22Rv1 (cell line): ENCODE data around the gene COPZ2.

Experiments
- CTCF ChIP-seq: fragments of 450-650 bp; IDR thresholded peaks from 2 replicates; pipeline ENCODE4 v1.5.1; 2017; ENCODE audit warnings: mild to moderate bottlenecking
- ZFX ChIP-seq: fragments of 450-650 bp; IDR thresholded peaks from 2 replicates; pipeline ENCODE4 v1.6.1; 2017; ENCODE audit warnings: antibody characterized with exemption, borderline replicate concordance

- peak; percentile 93 for TF ChIP-seq CTCF
- TF ChIP-seq ZFX = no peak
These were observed 10.9 kb downstream of the COPZ2 start for GRCh38 chr17:48026502-48027321.
